Stimulated activated CD8-positive, alpha-beta memory T cell treated with anti-CD3 and anti-CD28 coated beads, Interleukin-15, amount 100 ng/mL, for 48 hours (primary cell): ENCODE data around the gene OR5K1.

ENCODE experiments used
- DNase-seq, 2 donors: peaks; one replicate each; pipeline ENCODE4 v3.0.0-alpha.2; 2020; ENCODE audit warnings: low read depth in 2 of 2

Gene OR5K1

DNA sequence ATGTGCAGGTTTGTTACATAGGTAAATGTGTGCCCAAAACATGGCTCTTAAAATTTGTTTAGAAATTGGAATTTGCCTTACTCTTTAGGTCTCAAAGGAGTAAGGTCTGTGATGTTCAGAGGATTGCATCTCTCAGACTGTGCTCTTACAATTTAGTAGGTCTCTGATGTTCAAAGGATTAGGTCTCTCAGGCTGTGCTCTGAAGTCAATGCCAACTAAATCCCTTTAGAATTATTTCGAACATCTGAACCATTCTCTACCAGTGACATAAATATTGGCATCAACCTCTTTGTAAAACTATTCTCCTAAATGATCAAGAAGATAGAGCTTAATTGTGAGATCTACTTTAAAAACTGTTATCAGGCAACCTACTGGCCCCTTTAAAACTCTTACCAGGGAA, at the start of gene OR5K1:
OR5K1 (plus strand) TSS at position 301 of the 400 bp plus-strand sequence. CDS start 6,376 bp downstream, outside the sequence.
- no peak for DNase-seq

DNA sequence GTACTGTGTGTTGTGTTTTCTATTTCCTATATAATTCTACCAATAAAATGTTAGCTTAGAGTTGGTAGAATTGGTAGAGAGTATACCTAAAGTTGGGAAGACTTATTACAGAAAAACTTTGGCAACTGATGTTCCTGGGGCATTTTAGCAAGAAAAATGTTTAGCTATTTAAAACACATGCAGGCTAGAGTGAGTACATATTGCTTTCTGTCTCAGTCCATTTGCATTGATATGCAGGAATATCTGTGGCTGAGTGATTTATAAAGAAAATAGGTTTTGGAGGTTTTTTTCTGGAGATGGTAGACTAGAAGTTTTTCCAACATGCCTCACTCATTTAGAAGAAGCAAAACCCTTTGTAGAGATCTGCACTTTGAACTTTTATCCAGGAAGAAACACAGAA, 30.4 kb upstream of the OR5K1 start:
- DNase-seq: no peak

DNA sequence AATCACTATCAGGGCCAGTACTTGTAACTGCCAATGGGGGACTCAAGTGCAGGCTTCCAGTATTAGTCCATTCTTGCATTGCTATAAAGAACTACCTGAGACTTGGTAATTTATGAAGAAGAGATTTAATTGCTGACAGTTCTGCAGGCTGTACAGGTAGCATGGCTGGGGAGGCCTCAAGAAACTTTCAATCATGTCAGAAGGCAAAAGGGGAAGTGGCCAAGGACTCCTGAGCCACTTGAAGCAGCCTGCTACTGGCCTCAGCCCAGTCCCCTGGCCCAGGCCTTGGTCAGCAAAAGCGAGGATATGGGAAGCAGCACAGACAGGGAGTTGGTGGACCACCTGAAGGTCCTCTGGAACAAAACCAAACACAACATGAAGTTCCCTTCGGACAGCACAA, 29.2 kb upstream of the OR5K1 start:
- DNase-seq: no peak

DNA sequence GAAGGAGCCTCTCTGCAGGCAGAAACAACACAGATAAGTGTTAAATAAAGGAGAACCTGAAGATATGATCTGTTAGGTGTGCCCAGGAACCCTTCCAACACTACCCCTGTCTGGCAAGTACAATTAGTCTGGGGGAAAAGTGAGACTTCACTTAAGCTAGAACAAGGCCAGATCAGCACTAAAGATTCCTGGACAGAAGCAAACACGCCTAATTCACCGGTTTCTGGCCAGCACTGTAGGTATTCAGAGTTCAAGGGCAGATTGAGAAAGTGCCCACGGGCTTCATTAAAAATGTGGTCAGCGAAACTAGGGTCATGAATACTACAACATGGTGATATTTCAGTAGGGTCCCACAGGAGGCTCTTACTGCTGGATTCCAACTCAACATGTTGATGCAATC, 28.6 kb upstream of the OR5K1 start:
- DNase-seq: no peak

GRCh38 chr3:98440283-98440682, 22.7 kb upstream of the OR5K1 start:
- no peak for DNase-seq

GRCh38 chr3:98445949-98446406, 17.0 kb upstream of the OR5K1 start:
- DNase-seq: no peak

- DNase-seq: no peak
Measured at GRCh38 chr3:98449606-98450193, 13.3 kb upstream of the OR5K1 start.

DNA sequence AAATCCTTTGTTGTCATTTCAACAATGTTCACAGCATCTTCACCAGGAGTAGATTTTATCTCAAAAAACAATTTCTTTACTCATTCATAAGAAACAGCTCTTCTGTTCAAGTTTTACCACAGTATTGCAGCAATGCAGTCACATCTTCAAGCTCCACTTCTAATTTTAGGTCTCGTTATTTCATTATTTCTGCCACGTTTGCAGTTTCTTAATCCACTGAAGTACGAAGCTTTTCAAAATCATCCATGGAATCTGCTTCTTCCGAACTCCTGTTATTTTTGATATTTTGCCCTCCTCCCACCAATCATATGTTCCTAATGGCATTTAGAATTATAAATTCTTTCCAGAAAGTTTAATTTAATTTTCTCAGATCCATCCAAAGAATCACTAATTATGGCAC, 12.6 kb upstream of the OR5K1 start:
- DNase-seq: no peak

- no peak for DNase-seq
Measured at GRCh38 chr3:98453827-98454226, 9.2 kb upstream of the OR5K1 start.

- DNase-seq: no peak
Measured at GRCh38 chr3:98454929-98455328, 8.1 kb upstream of the OR5K1 start.

GRCh38 chr3:98457543-98457942, 5.5 kb upstream of the OR5K1 start:
- no peak for DNase-seq

DNA sequence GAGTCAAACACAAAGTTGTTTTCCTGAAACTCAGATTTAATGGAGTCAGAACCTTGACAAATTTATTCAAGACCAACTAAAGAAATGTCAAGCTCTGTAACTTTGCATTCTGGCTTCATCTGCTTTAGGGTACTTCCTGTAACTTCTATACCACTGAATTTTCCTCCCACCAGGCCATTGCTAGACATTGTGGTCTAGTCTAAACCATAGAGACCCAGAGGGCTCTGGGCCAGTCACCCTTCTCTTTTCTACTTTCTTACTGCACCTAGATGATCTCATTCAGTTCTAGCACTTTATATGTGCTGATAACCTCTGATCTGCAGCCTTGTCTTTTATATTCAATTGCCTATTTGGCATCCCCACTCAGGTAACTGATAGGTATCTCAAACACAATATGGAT, 2.8 kb upstream of the OR5K1 start:
- no peak for DNase-seq

DNA sequence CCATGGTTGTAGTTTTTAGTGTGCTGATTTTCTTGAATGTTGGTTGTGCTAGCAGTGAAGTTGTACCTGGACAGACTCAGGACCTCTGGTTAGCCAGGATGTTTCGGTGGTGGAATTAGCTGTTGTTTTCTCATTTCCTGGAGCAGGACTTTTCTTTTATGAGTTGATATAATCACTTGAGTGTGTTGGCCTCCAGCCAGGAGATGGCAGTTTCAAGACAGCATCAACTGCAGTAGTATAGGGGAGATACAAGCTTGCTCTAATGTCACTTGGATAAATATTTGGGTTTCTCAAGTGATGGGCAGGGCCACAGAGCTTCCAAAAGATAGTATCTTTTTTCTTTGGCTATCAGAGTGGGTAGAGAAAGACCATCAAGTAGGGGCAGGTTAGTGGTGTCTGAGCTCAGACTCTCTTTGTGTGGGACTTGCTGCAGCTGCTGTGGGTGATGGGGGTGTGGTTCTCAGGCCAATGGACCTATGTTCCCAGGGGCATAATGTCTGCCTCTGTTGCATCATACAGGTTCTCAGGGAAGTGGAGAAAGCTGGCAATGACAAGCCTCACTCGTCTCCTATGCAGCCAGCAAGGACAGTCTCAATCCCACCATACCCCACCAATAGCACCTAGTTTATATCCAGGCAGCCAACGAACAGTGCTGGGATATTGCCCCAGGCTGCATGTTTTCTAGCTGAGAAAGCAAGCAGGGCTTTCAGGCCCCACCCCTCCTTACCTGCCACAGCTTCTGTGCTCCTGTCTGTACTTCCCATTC, 19.9 kb downstream of the OR5K1 start:
- no peak for DNase-seq

- DNase-seq: no peak
Measured at GRCh38 chr3:98483626-98484025, 20.6 kb downstream of the OR5K1 start.

DNA sequence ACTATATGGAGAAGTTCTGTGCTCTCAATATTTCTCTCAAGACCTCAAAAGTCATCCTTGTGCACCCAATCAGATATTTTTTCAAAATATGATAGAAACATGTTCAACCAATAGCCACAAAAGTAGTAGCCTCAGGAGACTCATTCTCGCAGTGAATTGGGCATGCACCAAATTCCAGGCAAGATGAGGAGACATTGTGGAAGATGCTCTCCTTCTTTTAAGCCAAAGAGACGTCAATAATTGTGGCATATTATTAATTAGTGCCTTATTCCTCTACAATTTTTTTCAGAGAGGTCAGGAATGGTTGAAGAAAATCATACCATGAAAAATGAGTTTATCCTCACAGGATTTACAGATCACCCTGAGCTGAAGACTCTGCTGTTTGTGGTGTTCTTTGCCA, 34.4 kb downstream of the OR5K1 start, which contains the start of gene OR5K2:
OR5K2 (plus strand) TSS at position 301 of the 400 bp plus-strand sequence; CDS start at position 301, 0 bp downstream.
- no peak for DNase-seq

DNA sequence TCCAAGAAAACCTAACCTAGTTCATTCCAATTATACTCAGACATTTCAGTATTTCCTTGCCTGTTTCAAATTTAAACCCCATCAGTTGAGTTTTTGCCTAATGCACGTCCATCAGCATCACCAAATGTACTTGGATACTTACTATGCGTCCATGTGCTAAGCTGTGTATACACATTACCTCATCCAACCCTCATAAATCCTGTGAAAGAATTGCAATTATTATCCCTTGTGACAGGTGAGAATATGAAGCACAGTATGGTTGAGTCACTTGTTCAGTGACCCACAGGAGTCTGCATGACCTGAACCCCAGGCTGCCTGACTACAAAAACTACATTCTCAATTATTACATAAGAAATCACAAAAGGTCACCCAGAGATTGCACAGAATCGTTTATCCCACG, 37.0 kb downstream of the OR5K1 start:
- no peak for DNase-seq

- DNase-seq: no peak
Measured at GRCh38 chr3:98501270-98501669, 38.3 kb downstream of the OR5K1 start.

GRCh38 chr3:98501863-98502576, 39.0 kb downstream of the OR5K1 start:
- no peak for DNase-seq

DNA sequence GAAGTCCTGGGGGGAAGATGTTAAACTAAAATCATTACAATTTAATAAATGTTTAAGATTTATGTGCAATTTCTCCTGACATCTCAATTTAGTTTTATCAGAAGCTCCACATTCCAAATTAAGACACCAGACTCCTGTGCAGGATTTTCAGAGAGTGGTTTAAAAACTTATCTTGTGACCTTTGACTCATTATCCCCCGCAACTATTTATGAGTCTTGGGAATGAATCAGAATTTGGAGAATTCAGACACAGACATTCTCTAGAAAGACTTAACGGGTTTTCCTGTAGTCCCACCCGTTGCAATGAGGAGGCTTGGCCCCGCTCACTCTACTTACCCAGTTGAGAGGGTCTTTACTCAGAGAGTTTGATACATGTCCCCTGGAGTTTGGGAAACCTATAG, 41.5 kb downstream of the OR5K1 start:
- DNase-seq: no peak

DNA sequence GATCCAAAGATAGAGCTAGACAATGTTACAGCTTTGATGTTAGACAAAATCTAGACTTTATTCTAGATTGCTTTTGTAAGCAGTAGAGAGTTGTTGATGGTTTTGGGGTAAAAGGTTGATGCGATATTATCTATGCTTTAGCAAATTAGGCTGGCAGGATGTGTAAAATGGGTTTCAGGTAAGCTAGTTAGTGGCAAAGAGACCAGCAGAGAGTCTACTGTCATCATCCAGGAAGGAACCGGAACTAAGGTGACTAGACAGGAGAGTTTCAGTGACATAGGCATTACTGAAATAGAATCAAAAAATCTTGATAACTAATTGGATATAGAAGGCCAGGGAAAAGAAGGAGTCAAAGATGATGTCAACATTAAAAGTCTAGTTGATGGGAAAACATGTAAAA, 45.6 kb downstream of the OR5K1 start:
- DNase-seq: no peak

GRCh38 chr3:98512576-98512975, 49.6 kb downstream of the OR5K1 start:
- DNase-seq: no peak

- no peak for DNase-seq
Measured at GRCh38 chr3:98513091-98513511, 50.1 kb downstream of the OR5K1 start.

GRCh38 chr3:98513736-98514135, 50.7 kb downstream of the OR5K1 start:
- no peak for DNase-seq
